Brain pericyte (primary cell): ENCODE measurements around the gene CSF1R.
"Not testable (repeated sequence)": the region's sequence is repeated elsewhere in the genome, so short reads cannot be mapped to it uniquely, and the experiment has no call there.

ENCODE experiments used
- DNase-seq: peaks from one replicate; pipeline ENCODE4 v3.0.0-alpha.2; 2012; ENCODE audit warnings: low read depth, low spot score

Gene CSF1R

GRCh38 chr5:150055326-150056074 is 30.9 kb downstream of the CSF1R start:
- no peak for DNase-seq

GRCh38 chr5:150054569-150054968 is 31.8 kb downstream of the CSF1R start:
- DNase-seq, result no peak

- DNase-seq, result no peak
Observed at GRCh38 chr5:150053713-150054392, 32.5 kb downstream of the CSF1R start.

GRCh38 chr5:150052956-150053712 is 33.2 kb downstream of the CSF1R start:
- no peak for DNase-seq

- DNase-seq, result no peak
Observed at GRCh38 chr5:150052226-150052955, 34.0 kb downstream of the CSF1R start.

GRCh38 chr5:150051657-150052195 is 34.6 kb downstream of the CSF1R start:
- DNase-seq, result no peak

- DNase-seq, result not testable (repeated sequence)
Observed at GRCh38 chr5:150050172-150050811, 36.1 kb downstream of the CSF1R start.

- no peak for DNase-seq
Observed at GRCh38 chr5:150046031-150046430, 40.3 kb downstream of the CSF1R start.

- no peak for DNase-seq
Observed at GRCh38 chr5:150045549-150045948, 40.8 kb downstream of the CSF1R start.

GRCh38 chr5:150044712-150045111 is 41.6 kb downstream of the CSF1R start:
- no peak for DNase-seq

- DNase-seq, result peak; percentile 57
Observed at GRCh38 chr5:150044329-150044681, 42.0 kb downstream of the CSF1R start.

- DNase-seq, result no peak
Observed at GRCh38 chr5:150043657-150044328, 42.6 kb downstream of the CSF1R start.

GRCh38 chr5:150042459-150042858 is 43.9 kb downstream of the CSF1R start:
- no peak for DNase-seq

- DNase-seq, result no peak
Observed at GRCh38 chr5:150038547-150038946, 47.8 kb downstream of the CSF1R start.

GRCh38 chr5:150036513-150036912 is 49.8 kb downstream of the CSF1R start:
- DNase-seq, result peak; percentile 91

GRCh38 chr5:150035139-150035895 is 51.0 kb downstream of the CSF1R start:
- no peak for DNase-seq

- DNase-seq, result no peak
Observed at GRCh38 chr5:150034662-150035061, 51.7 kb downstream of the CSF1R start.

GRCh38 chr5:150033334-150033733 is 53.0 kb downstream of the CSF1R start:
- no peak for DNase-seq

- not testable (repeated sequence) for DNase-seq
Observed at GRCh38 chr5:150028047-150028446, 58.3 kb downstream of the CSF1R start.

GRCh38 chr5:150026682-150027172 is 59.6 kb downstream of the CSF1R start:
- no peak for DNase-seq
